Lower lobe of right lung (tissue), 2 donors: Measurements from ENCODE around the gene GAB3. TPM values are rescaled to one million over a fixed set of nuclear protein-coding genes. Genes with fewer than 3 reads are reported as not detected.
"Not testable (repeated sequence)": the region's sequence is repeated elsewhere in the genome, so short reads cannot be mapped to it uniquely, and the experiment has no call there.

ENCODE experiments used
- ATAC-seq, 2 donors: fragments of 200-7000 bp; cut with Tn5 transposase; one replicate each; pipeline ENCODE4 v1.9.1; 2020 to 2022; ENCODE audit warnings: mild to moderate bottlenecking in 2 of 2, moderate library complexity in 2 of 2
- DNase-seq: peaks from one replicate; pipeline ENCODE4 v3.0.0-alpha.2; 2020
- H3K27ac ChIP-seq: fragments of 200-600 bp; one replicate; pipeline ENCODE4 v1.8.0; 2022
- H3K27me3 ChIP-seq: fragments of 200-600 bp; one replicate; pipeline ENCODE4 v1.8.0; 2022; ENCODE audit warnings: low read depth
- H3K36me3 ChIP-seq: fragments of 200-600 bp; one replicate; pipeline ENCODE4 v1.8.0; 2022; ENCODE audit warnings: mild to moderate bottlenecking
- H3K4me1 ChIP-seq: fragments of 200-600 bp; one replicate; pipeline ENCODE4 v1.8.0; 2022
- H3K4me3 ChIP-seq: fragments of 200-600 bp; one replicate; pipeline ENCODE4 v1.8.0; 2022; ENCODE audit warnings: mild to moderate bottlenecking
- H3K9me3 ChIP-seq: fragments of 200-600 bp; one replicate; pipeline ENCODE4 v1.8.0; 2022
- CTCF ChIP-seq: fragments of 200-600 bp; IDR thresholded peaks from one replicate; pipeline ENCODE4 v1.8.0; 2022; ENCODE audit warnings: antibody characterized with exemption, mild to moderate bottlenecking
- intact Hi-C: fragments of 100-400 bp; cut with DNase I; formaldehyde crosslinking; loops from one replicate; pipeline ENCODE4 v1.11.0; 2022
- total RNA-seq: library from RNA; stranded (reverse); fragmentation: NEBNext Ultra II Directional; extraction: Animal tissue kit (Norgen Biotek cat#: 25700); gene quantifications from one replicate; pipeline ENCODE4 v1.2.1, GENCODE V29; 2021
- donor health status: DM: no; HTN: yes; CAD: no; lungs with severe emphysema.

GAB3 gene
- total RNA-seq, 1 donor from 2014 or later: 17.4 TPM

DNA sequence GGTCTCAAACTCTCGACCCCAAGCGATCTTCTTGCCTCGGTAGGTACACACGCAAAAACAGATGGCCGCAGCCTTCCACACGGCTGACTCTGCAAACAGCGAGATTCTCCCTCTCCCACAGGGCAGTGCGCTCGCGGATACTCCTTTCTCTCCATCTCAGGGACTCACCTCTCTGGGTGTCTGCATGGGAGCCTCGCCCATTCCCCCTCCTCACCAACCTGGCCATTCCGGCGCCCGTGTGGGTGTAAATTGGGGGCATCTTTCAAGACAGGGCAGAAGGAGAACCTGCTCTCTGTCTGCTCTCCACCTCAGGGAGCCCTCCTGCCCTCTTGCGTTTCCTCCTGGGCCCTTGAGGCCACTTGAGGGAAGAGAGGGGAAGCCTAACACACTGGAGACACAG, 101.9 kb downstream of the GAB3 start:
- TF ChIP-seq CTCF: no peak
- no peak for DNase-seq
- Histone ChIP-seq H3K27me3 (no peaks in the 10 kb centered on the region), H3K4me1 (no peaks in the 10 kb centered on the region), H3K4me3 (no peak overlapping the region), H3K9me3 (no peaks in the 10 kb centered on the region), H3K36me3 (no peaks in the 10 kb centered on the region), H3K27ac (no peak overlapping the region)
- no peak for ATAC-seq
- intact Hi-C loops: no loop called here

DNA sequence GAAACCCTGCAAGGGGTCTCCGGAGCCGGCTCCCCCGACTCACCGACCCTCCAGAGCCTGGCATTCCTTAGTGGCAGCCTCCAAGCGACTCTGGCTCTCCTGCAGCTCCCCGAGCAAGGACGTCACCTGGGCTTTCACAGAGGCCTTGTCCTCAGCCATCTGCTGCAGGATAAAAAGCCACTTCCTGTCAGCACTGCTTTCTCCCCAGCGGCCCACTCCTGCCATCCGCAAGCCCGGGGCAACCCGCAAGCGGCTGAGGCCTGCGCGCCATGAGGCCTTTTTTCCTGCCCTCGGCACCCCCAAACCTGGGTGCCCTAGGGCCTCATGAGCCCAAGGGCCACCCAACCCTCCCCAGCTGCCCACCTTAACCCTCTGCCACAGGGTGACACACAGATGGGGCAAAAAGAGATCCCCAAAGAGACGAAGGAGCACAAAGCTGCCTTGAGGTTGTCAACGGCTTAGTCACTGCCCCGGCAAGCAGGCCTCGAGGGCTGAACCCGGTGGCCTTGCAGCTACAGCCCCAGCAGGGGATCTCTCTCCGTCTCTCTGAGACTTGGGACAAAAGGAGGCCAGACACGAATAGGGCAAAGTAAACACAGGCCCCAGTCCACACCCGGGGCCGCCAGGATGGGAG, 105.0 kb downstream of the GAB3 start:
- H3K4me3 ChIP-seq, ATAC-seq, H3K4me1 ChIP-seq, H3K36me3 ChIP-seq, DNase-seq, intact Hi-C loops, H3K9me3 ChIP-seq, H3K27me3 ChIP-seq, H3K27ac ChIP-seq: not testable (repeated sequence)

GRCh38 chrX:154643708-154644107, 107.2 kb downstream of the GAB3 start:
- H3K4me3 ChIP-seq, H3K27me3 ChIP-seq, ATAC-seq, H3K4me1 ChIP-seq, H3K27ac ChIP-seq, H3K9me3 ChIP-seq, intact Hi-C loops, DNase-seq, H3K36me3 ChIP-seq: not testable (repeated sequence)

DNA sequence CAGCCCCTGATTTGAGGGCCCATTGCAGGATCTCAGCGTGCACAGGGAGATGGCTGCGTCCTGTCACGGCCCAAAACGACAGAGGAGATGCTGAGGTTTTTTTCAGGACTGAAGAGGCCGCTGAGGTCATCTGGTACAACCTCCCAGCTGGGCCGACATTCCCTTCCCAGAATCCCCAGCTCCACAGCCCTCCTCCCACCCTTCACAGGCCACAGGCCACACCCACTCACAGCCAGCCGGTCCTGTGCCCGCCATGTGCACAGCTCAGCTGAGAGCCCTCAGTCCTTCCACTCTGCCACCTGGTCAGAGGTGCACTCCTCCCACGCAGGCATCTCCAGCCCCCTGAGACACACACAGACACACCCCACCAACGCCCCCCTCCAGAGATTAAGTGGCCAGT, 109.1 kb downstream of the GAB3 start:
- H3K27me3 ChIP-seq, H3K27ac ChIP-seq, H3K9me3 ChIP-seq, intact Hi-C loops, H3K4me3 ChIP-seq, H3K4me1 ChIP-seq, H3K36me3 ChIP-seq, DNase-seq: not testable (repeated sequence)
- ATAC-seq: peak in 1 of 2 donors; percentile 28

GRCh38 chrX:154633661-154634060, 117.2 kb downstream of the GAB3 start:
- H3K4me1 ChIP-seq, H3K36me3 ChIP-seq, DNase-seq, H3K4me3 ChIP-seq, ATAC-seq, H3K27ac ChIP-seq, intact Hi-C loops, H3K9me3 ChIP-seq, H3K27me3 ChIP-seq: not testable (repeated sequence)

GRCh38 chrX:154630949-154631348, 119.9 kb downstream of the GAB3 start:
- H3K36me3 ChIP-seq, ATAC-seq, H3K27me3 ChIP-seq, H3K4me1 ChIP-seq, H3K9me3 ChIP-seq, H3K27ac ChIP-seq, intact Hi-C loops, H3K4me3 ChIP-seq, DNase-seq: not testable (repeated sequence)

DNA sequence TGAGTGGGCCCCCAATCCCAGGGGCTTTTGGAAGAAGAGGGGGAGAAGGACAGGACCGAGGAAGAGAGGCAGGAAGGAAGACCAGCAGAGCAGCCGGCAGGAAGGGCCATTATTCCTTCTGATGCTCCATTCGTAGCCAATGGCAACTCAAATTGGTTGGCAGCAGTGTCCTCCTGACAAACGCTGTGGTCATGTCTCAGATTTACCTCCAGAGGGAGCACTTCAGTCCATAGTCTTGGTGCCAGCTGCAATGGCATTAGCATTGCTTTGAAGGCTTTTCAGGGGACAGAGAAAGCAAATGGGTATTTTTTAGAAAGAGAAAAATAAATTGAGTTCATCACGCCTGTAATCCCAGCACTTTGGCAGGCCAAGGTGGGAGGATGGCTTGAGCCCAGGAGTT, 121.9 kb downstream of the GAB3 start:
- H3K9me3 ChIP-seq, intact Hi-C loops, DNase-seq, H3K36me3 ChIP-seq, H3K27me3 ChIP-seq, H3K4me1 ChIP-seq, H3K27ac ChIP-seq, H3K4me3 ChIP-seq: not testable (repeated sequence)
- ATAC-seq: peak; percentile 70 to 75

Other genes starting within 250 kb of the GAB3 start
- gene FAM3A, start 234.8 kb downstream of the GAB3 start, total RNA-seq: 39.7 TPM
- gene G6PD, start 204.2 kb downstream of the GAB3 start, total RNA-seq: 80.2 TPM
- 31.4 TPM for gene IKBKG, start 203.5 kb downstream of the GAB3 start, total RNA-seq
- gene CTAG1A, start 165.9 kb downstream of the GAB3 start, total RNA-seq: not detected
- gene CTAG1B, start 131.8 kb downstream of the GAB3 start, total RNA-seq: not detected
- gene CTAG2, start 97.5 kb downstream of the GAB3 start, total RNA-seq: not detected
- 26.1 TPM for gene DKC1, start 11.8 kb upstream of the GAB3 start, total RNA-seq
- 57.0 TPM for gene MPP1, start 54.4 kb upstream of the GAB3 start, total RNA-seq
- gene SMIM9, start 83.6 kb upstream of the GAB3 start, total RNA-seq: not detected
- 39.6 TPM for gene F8A1, start 135.3 kb upstream of the GAB3 start, total RNA-seq